WERI-Rb-1 (cell line): ENCODE measurements around the gene CYP4A22.
A peak's percentile ranks its signal among the peaks of the same experiment; 100 is the strongest.
"Not testable (repeated sequence)": the region's sequence is repeated elsewhere in the genome, so short reads cannot be mapped to it uniquely, and the experiment has no call there.

Experiments
- DNase-seq: peaks from one replicate; pipeline ENCODE4 v3.0.0-alpha.2; 2020
- H3K27ac ChIP-seq: fragments of 250-450 bp; sonication (Bioruptor Pico); 2 replicates; pipeline ENCODE4 v1.5.1; 2020; ENCODE audit warnings: mild to moderate bottlenecking, moderate library complexity
- H3K27me3 ChIP-seq: fragments of 250-450 bp; sonication (Bioruptor Pico); 2 replicates; pipeline ENCODE4 v1.5.1; 2021; ENCODE audit warnings: mild to moderate bottlenecking, low read depth, moderate library complexity; ENCODE audit not compliant: insufficient read depth, severe bottlenecking
- H3K36me3 ChIP-seq: fragments of 250-450 bp; sonication (Bioruptor Pico); 2 replicates; pipeline ENCODE4 v1.5.1; 2020; ENCODE audit warnings: mild to moderate bottlenecking, moderate library complexity
- H3K4me3 ChIP-seq: 2 replicates; pipeline ENCODE4 v1.5.1; 2011; ENCODE audit warnings: low read depth, mild to moderate bottlenecking, control low read depth, low read length
- H3K9me3 ChIP-seq: fragments of 250-450 bp; sonication (Bioruptor Pico); 2 replicates; pipeline ENCODE4 v1.5.1; 2021; ENCODE audit warnings: mild to moderate bottlenecking, moderate library complexity; ENCODE audit not compliant: severe bottlenecking
- TF ChIP-seq, protein P1 (sequence below): IDR thresholded peaks from 2 replicates; pipeline ENCODE4 v1.5.1; 2011; ENCODE audit warnings: low read depth, mild to moderate bottlenecking, control low read depth, inconsistent platforms, low read length

The CYP4A22 gene

DNA sequence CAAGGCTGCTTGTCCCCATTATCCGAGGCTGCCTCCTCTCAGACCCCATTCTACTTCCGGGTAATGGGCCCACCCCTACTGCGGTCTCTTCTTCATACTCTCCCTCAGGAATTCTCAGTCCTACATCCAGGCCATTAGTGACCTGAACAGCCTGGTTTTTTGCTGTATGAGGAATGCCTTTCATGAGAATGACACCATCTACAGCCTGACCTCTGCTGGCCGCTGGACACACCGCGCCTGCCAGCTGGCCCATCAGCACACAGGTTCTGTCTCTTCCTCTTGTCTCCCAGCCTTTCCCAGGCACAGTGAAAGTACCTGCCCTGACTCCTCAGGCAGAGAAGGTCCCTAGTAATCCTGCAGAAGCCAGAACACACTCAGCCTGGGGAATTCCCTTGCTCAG lies 6.4 kb downstream of the CYP4A22 start:
- TF ChIP-seq, protein P1, sequence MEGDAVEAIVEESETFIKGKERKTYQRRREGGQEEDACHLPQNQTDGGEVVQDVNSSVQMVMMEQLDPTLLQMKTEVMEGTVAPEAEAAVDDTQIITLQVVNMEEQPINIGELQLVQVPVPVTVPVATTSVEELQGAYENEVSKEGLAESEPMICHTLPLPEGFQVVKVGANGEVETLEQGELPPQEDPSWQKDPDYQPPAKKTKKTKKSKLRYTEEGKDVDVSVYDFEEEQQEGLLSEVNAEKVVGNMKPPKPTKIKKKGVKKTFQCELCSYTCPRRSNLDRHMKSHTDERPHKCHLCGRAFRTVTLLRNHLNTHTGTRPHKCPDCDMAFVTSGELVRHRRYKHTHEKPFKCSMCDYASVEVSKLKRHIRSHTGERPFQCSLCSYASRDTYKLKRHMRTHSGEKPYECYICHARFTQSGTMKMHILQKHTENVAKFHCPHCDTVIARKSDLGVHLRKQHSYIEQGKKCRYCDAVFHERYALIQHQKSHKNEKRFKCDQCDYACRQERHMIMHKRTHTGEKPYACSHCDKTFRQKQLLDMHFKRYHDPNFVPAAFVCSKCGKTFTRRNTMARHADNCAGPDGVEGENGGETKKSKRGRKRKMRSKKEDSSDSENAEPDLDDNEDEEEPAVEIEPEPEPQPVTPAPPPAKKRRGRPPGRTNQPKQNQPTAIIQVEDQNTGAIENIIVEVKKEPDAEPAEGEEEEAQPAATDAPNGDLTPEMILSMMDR, result peak; percentile 61
- not testable (repeated sequence) for H3K27me3 ChIP-seq, H3K9me3 ChIP-seq, H3K36me3 ChIP-seq, H3K27ac ChIP-seq, H3K4me3 ChIP-seq
- peak; percentile 14 for DNase-seq

DNA sequence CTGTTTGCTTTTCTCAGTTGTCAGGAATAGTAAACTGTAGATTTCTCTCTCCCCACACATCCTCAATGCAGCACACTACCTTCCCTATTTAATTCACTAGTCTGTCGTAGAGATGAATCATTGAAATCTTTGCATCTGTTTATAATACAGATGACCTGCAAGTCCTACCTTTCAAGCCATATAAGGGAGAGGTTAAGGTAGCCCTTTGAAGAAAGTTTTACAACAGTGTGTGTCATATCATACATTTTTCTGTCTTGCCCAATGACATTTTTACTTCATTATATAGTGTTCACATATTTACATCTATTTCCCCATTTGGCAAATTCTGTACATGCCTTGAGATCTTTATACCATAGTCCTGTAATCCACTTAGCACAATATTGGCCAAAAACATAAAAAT lies 9.3 kb downstream of the CYP4A22 start:
- H3K4me3 ChIP-seq, H3K27me3 ChIP-seq, DNase-seq, H3K36me3 ChIP-seq, H3K9me3 ChIP-seq, H3K27ac ChIP-seq: not testable (repeated sequence)

DNA sequence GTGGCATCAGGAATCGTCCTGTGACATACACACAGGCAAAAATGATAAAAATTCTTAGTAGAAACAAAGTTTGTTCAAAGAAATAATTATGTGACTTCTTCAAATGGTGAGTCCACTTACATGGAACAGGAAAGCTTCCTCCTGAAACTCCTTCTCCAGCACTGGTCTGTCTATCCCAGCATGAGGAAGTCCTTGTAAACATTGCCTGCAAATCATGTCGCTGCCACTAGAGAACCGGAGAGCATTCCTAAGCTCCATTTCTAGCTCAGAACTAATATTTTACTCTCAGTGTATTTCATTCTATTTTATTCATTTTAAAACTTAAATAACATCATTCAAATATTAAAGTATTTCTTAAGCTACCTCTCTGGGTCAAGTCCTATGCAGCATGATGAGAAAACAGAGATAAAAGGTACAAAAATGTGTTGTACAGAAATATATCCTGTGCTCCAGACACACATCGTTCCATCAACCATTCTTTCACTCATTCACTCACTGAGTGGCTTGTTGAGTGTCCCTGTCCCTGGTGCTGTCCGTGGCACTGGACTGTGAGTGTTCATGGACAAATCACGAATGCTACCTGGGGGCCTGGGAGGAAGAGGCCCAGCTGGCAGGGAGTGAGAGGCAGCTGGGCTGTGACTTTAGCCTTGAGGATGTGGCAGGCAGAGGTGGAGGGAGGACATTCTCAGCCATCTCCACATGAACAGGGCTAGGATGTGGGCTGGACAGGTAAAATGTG lies 10.0 kb downstream of the CYP4A22 start:
- Histone ChIP-seq H3K36me3 (no peaks in the 10 kb centered on the region), H3K27ac (no peak overlapping the region), H3K9me3 (peaks cover 2% of the 10 kb centered on the region), H3K27me3 (no peaks in the 10 kb centered on the region), H3K4me3 (no peak overlapping the region)
- peak; percentile 20 for DNase-seq
- TF ChIP-seq, protein P1, result no peak

DNA sequence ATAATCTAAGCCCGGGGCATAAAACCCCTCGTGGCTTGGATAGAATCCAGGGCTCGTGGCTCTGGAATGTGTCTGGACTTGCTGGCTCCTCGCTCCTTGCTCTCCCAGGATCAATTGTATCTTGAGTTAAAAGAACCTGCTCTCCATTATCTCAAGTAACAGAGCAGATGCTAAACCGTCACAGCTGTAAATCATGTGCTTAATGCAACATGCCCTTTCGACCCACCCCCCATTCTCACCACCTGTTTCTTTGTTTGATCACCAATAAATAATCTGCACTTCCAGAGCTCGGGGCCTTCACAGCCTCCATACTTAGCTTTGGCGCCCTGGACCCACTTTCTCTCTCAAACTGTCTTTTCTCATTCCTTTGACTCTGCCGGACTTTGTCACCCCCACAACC lies 11.9 kb downstream of the CYP4A22 start:
- not testable (repeated sequence) for H3K4me3 ChIP-seq, H3K27me3 ChIP-seq, H3K9me3 ChIP-seq, H3K36me3 ChIP-seq
- peak; percentile 84 for DNase-seq
- peak overlapping the region; percentile 71 for H3K27ac ChIP-seq

DNA sequence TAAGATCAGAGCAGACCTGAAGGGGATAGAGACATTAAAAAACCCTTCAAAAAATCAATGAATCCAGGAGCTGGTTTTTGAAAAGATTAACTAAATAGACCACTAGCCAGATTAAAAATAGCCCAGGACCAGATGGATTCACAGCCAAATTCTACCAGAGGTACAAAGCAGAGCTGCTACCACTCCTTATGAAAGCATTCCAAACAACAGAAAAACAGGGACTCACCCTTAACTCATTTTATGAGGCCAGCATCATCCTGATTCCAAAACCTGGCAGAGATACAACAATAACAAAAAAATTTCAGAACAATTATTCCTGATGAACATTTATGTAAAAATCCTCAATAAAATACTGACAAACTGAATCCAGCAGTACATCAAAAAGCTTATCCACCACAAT lies 19.2 kb downstream of the CYP4A22 start:
- not testable (repeated sequence) for H3K36me3 ChIP-seq, H3K27me3 ChIP-seq, H3K27ac ChIP-seq, H3K9me3 ChIP-seq, H3K4me3 ChIP-seq, DNase-seq

DNA sequence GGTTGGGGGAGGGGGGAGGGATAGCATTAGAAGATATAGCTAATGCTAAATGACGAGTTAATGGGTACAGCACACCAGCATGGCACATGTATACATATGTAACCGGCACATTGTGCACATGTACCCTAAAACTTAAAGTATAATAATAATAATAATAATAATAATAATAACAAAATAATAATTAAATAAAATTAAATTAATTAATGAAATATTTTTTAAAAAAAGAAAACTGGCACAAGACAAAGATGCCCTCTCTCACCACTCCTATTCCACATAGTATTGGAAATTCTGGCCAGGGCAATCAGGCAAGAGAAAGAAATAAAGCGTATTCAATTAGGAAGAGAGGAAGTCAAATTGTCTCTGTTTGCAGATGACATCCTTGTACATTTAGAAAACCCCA lies 20.7 kb downstream of the CYP4A22 start:
- H3K4me3 ChIP-seq, H3K27me3 ChIP-seq, H3K9me3 ChIP-seq, H3K27ac ChIP-seq, H3K36me3 ChIP-seq, DNase-seq: not testable (repeated sequence)

DNA sequence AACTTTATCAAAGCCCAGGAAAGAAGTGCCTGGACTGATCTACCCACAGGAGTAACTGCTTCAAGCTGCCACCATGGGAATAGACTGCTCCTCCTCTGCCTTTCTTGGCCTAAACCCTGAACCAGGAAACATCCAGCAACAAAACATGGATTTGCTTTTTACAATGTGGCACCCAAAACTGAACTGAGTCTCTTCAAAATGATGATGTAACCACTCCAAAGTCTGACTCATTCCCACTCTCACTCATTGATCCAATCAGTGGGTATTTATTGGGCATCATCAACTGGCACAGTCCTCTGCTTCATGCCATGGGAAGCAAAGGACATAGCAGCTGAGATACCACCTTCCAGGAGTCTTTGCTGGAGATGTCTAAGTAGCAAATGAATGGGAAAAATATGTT lies 23.5 kb downstream of the CYP4A22 start:
- Histone ChIP-seq H3K4me3 (no peak overlapping the region), H3K36me3 (no peaks in the 10 kb centered on the region), H3K27ac (no peak overlapping the region), H3K27me3 (no peaks in the 10 kb centered on the region), H3K9me3 (peaks cover 6% of the 10 kb centered on the region)
- TF ChIP-seq, protein P1, result no peak
- DNase-seq, result no peak
